HG02571 (cell line): ENCODE measurements around the gene ARHGEF28.

Experiments
- ATAC-seq: cut with Tn5 transposase; IDR thresholded peaks from one replicate; pipeline ENCODE4 v1.9.1; 2021; ENCODE audit warnings: mild to moderate bottlenecking, moderate library complexity; ENCODE audit not compliant: unreplicated experiment

The ARHGEF28 gene

GRCh38 chr5:73692166-73692640 lies 66.2 kb downstream of the ARHGEF28 start:
- ATAC-seq: peak; percentile 36

DNA sequence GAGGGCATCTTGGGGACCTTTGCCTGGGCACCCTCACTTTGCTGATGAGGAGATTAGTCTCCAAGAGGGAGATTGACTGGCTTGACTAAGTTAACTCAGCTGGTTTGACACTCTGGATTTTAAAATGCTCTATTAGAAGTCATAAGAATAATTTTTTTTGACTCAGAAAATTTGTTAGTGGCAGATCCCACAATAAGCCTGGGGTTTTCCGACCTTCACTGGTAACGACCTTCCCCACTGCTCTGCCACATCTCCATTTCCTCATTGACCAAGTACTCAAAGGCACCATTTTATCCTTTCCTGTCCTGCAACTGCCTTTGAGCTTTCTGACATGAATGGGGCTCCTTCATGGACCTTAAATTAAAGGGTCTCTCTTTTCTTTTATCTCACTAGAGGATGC lies 67.0 kb downstream of the ARHGEF28 start:
- no peak for ATAC-seq

DNA sequence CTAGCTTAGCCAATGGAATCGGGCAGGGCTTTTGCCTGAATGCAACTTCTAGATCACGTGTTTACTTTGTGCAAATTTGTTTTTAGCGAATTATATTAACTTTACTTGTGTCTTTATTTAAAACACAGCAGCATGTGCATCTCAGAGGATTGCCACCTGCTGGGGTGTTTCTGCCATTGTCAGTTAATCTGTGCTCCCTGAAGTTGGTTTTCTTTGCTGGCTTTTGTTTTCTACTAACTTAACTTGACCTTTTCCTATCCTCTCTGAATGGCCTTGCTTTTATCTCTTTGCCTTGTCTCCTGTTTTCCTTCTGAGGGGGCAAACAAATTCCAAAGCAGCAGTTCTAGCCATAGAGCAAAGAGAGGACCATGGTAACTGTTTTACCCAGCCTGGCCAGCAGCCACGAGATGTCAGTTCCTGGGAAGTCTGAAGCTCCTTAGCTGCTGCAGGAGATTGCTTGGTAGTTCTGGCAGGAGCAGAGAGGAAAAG lies 67.6 kb downstream of the ARHGEF28 start:
- ATAC-seq: no peak

- ATAC-seq: peak; percentile 71
Observed at GRCh38 chr5:73694089-73694488, 68.1 kb downstream of the ARHGEF28 start.

DNA sequence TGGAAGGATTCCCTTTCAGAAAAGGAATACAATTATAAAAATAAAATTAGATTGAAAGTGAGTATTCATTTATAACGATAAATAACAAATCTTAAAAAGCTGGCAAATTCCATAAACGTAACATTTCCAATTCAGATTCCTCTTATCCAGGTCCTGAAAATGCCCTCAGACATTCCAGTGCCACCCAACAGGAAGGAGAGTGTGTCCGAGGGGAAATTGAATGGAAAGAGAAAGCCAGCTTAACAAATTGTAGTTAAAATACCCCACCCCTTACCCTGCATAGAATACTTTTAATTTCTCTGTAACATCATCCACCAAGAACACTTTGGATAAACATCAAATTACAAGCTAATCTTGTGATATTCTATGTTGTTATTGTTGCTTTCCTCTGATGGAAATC lies 72.0 kb downstream of the ARHGEF28 start:
- no peak for ATAC-seq

DNA sequence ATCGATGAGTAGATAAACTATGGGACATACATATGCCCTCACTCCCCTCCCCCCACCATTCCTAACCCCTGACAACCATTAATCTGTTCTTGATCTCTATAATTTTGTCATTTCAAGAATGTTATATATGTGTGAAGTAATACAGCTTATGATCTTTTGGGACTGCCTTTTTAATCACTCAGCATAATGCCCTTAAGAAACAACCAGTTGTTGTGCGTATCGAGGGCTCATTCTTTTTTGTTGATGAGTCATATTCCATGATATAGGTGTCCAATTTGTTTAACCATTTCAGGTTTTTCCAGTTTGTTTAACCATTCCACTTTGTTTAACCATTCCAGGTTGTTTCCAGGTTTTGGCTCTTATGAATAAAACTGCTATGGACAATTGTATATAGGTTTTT lies 75.6 kb downstream of the ARHGEF28 start:
- ATAC-seq: no peak

GRCh38 chr5:73702534-73702933 lies 76.5 kb downstream of the ARHGEF28 start:
- no peak for ATAC-seq

DNA sequence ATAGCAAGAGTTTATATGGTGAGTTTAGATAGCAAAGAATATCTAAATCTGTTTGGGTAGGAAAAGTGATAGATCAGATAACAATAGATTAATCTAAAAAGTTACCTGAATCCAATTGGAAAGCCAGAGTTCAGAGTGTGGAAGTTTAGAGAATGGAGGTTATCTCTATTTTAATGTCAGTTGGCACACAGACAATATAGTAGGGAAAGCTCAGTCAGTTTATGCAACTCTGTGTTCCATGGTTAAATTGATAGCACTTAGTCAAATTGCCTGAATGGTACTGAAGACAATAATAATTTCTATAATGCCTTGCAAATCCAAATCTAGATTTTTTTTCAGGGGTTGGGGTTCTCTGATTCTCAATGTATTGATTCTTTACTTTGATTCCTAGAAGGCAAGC lies 77.0 kb downstream of the ARHGEF28 start:
- ATAC-seq: no peak

GRCh38 chr5:73705364-73705763 lies 79.4 kb downstream of the ARHGEF28 start:
- ATAC-seq: no peak

GRCh38 chr5:73706963-73707362 lies 81.0 kb downstream of the ARHGEF28 start:
- ATAC-seq: no peak

DNA sequence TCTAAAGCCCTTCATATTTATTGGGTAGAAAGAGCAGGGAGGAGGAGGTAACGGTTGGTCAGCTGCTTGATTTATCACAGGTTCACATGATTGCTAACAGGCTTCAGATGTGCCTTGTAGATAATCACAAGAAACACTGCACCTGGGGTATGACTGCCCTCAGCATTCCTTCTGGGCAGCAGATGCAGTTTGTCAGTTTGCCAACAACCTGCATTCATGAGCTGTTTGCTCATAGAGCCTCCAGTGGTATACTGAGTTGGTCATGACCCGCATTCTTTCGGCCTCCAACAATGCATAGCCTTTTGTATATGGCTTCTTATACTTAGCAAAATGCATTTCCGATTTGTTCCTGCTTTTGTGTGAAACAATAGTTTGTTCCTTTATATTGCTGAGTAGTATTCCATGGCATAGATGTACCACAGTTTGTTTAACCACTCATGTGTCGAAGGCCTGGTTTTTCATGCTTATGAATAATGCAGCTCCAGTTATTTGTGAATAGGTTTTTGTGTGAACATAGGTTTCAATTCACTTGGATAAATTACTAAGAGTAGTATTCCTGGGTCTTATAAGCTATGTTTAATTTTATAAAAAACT lies 83.6 kb downstream of the ARHGEF28 start:
- no peak for ATAC-seq

DNA sequence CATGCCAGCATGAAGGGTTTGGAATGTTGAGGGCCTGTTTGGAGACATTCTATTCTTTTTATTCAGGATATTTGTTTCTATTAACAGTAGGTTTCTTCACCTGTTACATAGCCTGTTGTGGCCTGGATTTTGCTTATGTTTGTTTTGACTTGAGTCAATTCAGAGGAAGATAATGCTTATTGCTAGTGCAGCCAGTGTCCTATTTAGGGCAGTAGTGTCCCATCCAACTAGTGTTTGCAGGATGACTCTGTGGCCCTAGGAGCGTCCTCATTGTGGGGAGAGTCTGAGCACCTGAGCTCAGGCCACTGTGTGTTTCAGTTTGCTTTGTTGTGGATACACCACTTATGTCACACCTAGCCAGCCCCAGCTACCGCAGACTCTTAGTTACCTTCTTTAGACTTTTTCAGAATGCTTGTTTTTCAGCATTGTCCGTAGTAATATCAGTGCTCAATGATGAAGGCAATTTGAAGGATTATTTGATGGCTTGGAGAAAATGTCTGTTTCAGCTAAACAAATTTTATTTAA lies 90.3 kb downstream of the ARHGEF28 start:
- ATAC-seq: no peak

- no peak for ATAC-seq
Observed at GRCh38 chr5:73718762-73719161, 92.8 kb downstream of the ARHGEF28 start.

GRCh38 chr5:73719632-73720031 lies 93.6 kb downstream of the ARHGEF28 start:
- no peak for ATAC-seq

DNA sequence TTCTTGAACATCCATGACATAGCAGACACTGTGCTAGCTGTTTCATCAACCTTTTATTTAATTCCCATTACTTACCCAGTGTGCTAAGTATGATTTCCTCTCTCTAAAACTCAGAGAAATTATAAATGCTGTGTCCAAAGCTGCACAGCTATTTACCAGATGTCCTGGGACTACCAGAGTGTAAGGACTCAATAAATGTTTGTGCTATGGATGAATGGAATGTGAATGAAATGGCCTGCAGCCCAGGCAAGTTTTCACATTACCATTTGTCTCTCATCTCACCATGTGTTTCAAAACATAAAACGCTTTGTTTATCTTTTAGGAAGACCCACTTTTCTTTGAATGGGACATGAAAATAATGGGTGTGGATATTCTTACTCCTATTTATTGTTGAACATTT lies 96.2 kb downstream of the ARHGEF28 start:
- no peak for ATAC-seq

- no peak for ATAC-seq
Observed at GRCh38 chr5:73726071-73726470, 100.1 kb downstream of the ARHGEF28 start.

DNA sequence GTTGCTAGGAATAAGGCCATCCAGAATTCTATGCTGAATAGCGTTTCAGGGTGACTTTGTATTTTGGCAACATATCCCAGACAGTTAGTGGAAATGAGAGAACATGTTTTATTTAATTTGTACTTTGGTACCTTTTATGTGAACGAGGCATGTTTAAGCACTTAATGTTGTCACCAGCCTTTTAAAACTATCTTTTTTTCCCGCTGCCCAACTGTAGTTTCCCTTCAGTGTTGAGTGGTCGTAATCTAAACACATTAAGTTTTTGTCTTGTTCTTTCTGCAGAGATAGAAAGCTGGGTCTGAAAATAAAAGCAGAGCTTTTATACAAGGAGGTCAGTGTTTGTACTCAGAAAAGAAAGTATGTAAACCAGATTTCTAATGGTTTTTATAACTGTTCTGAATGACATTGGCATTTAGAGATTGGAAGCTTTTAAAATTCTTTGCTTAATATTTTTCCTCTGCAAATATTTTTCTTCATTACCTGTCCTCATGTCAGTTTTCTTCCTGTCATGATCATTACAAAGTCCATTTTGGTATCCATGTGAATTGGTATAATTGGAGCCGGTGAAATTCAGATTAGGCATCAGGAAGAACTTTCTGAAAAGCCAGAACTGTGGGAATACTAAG lies 100.7 kb downstream of the ARHGEF28 start:
- no peak for ATAC-seq

DNA sequence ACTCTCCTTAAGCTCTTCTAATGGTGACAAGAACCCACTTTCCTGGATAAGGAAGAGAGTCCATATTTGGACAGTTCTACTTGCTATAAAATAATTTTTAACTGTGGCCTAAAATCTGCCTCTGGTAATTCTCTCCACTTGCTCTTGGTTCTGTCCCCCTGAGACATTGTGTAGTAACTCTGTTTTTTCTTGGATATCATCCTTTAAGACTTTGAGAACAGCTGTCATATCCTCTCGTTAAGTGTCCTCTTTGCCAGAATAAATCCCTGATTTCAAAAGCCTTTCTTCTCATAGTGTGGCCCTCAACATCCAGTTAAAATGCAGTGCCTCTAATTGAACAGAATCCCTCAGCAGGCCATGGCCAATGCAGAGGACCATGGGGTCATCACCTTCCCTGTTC lies 101.5 kb downstream of the ARHGEF28 start:
- no peak for ATAC-seq

GRCh38 chr5:73728493-73729273 lies 102.7 kb downstream of the ARHGEF28 start:
- ATAC-seq: no peak

- ATAC-seq: no peak
Observed at GRCh38 chr5:73729329-73729728, 103.3 kb downstream of the ARHGEF28 start.

DNA sequence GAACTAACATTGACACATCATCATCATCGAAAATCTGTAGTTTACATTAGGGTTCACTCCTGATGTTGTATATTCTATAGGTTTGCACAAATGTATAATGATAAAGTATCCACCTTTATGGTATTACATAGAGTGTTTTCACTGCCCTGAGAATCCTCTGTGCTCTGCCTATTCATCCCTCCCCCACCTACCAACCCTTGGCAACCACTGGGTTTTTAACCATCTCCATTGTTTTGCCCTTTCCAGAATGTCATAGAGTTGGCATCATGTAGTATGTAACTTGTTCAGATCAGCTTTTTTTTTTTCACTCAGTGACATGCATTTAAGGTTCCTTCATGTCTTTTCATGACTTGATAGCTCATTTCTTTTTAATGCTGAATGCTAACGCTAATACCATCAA lies 106.0 kb downstream of the ARHGEF28 start:
- no peak for ATAC-seq

DNA sequence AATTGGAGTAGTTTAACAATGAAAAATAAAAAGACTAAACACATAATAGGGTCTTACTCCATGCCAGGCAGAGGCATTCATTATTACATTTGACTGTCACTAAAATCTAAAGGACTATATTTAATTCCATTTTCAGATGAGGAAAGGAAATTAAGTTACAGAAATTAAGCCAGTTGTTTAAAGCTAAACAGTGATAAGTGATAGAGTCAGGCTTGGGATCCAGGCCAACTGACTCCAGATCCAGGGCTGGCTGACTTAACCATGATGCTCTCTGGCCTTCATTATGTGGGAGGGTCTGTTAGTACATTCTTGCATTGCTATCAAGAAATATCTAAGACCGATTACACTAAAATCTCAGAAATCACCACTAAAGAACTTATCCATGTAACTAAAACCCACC lies 107.2 kb downstream of the ARHGEF28 start:
- ATAC-seq: no peak
